Retina (tissue), 1 donor: Measurements from ENCODE around the gene PRADC1.
"Not testable (repeated sequence)": the region's sequence is repeated elsewhere in the genome, so short reads cannot be mapped to it uniquely, and the experiment has no call there.

ENCODE experiments used
- DNase-seq: peaks from one replicate; pipeline ENCODE4 v3.0.0-alpha.2; 2016

PRADC1 gene

GRCh38 chr2:73233154-73233931 is at the start of gene PRADC1:
Gene PRADC1 (minus strand): TSS chr2:73233239. CDS start chr2:73233160, 79 bp downstream.
- DNase-seq = peak; percentile 97

GRCh38 chr2:73281244-73281643 is 48.2 kb upstream of the PRADC1 start:
- DNase-seq = no peak

GRCh38 chr2:73279852-73280251 is 46.8 kb upstream of the PRADC1 start:
- DNase-seq = no peak

- DNase-seq = no peak
Observed at GRCh38 chr2:73272270-73272669, 39.2 kb upstream of the PRADC1 start.

GRCh38 chr2:73269686-73270465 is 36.8 kb upstream of the PRADC1 start:
- DNase-seq = no peak

GRCh38 chr2:73268830-73269685 is 36.0 kb upstream of the PRADC1 start:
- peak; percentile 84 for DNase-seq

- DNase-seq = no peak
Observed at GRCh38 chr2:73268366-73268829, 35.4 kb upstream of the PRADC1 start.

GRCh38 chr2:73267008-73267407 is 34.0 kb upstream of the PRADC1 start:
- no peak for DNase-seq

GRCh38 chr2:73266061-73266901 is 33.2 kb upstream of the PRADC1 start:
- DNase-seq = no peak

GRCh38 chr2:73265298-73266060 is 32.4 kb upstream of the PRADC1 start:
- DNase-seq = no peak

- DNase-seq = no peak
Observed at GRCh38 chr2:73264783-73265182, 31.7 kb upstream of the PRADC1 start.

- DNase-seq = no peak
Observed at GRCh38 chr2:73264332-73264606, 31.2 kb upstream of the PRADC1 start.

- DNase-seq = no peak
Observed at GRCh38 chr2:73263540-73264331, 30.7 kb upstream of the PRADC1 start.

- DNase-seq = not testable (repeated sequence)
Observed at GRCh38 chr2:73262691-73263429, 29.8 kb upstream of the PRADC1 start.

- no peak for DNase-seq
Observed at GRCh38 chr2:73262108-73262651, 29.1 kb upstream of the PRADC1 start.

GRCh38 chr2:73260338-73260984 is 27.4 kb upstream of the PRADC1 start:
- DNase-seq = peak; percentile 48

GRCh38 chr2:73259704-73260337 is 26.8 kb upstream of the PRADC1 start:
- no peak for DNase-seq

GRCh38 chr2:73259276-73259675 is 26.2 kb upstream of the PRADC1 start:
- no peak for DNase-seq

GRCh38 chr2:73258913-73259215 is 25.8 kb upstream of the PRADC1 start:
- no peak for DNase-seq
